ENCODE data around the gene CAMTA1. TPM values are rescaled to one million over a fixed set of nuclear protein-coding genes. Genes with fewer than 3 reads are reported as not detected.

The CAMTA1 gene
- total RNA-seq, 1 experiment from 2014 or later = 118 TPM

GRCh38 chr1:7248549-7249199 lies 463.4 kb downstream of the CAMTA1 start:
- Histone ChIP-seq H3K79me2 (ENCODE audit: low read length) (no peaks in the 10 kb centered on the region), H3K27ac (ENCODE audit: low read length) (no peak overlapping the region), H3K4me3 (ENCODE audit: low read length) (no peak overlapping the region), H3K27me3 (ENCODE audit: low read length) (no peaks in the 10 kb centered on the region), H3K4me1 (ENCODE audit: low read length) (peaks cover 4% of the 10 kb centered on the region), H4K20me1 (ENCODE audit: insufficient read depth, low read depth, low read length) (no peaks in the 10 kb centered on the region), H3K4me2 (ENCODE audit: low read depth, low read length, poor library complexity, severe bottlenecking) (no peak overlapping the region), H3K9me2 (replicated peaks; ENCODE audit: insufficient read depth, low read length) (no peaks in the 10 kb centered on the region), H3K36me3 (ENCODE audit: insufficient read depth, low read length) (no peaks in the 10 kb centered on the region), H3K9ac (ENCODE audit: low read length) (no peak overlapping the region), H2AFZ (ENCODE audit: low read length) (no peak overlapping the region), H3K9me3 (ENCODE audit: low read length) (no peaks in the 10 kb centered on the region)
- no peak for DNase-seq

- no peak overlapping the region for H3K4me3 ChIP-seq (ENCODE audit: low read length)
These were observed 464.3 kb downstream of the CAMTA1 start for GRCh38 chr1:7249516-7249915.

GRCh38 chr1:7250176-7250575 lies 464.9 kb downstream of the CAMTA1 start:
- H3K27ac ChIP-seq (ENCODE audit: low read length) = no peak overlapping the region
- no peaks in the 10 kb centered on the region for H3K9me2 ChIP-seq (replicated peaks; ENCODE audit: insufficient read depth, low read length)
- no peaks in the 10 kb centered on the region for H3K36me3 ChIP-seq (ENCODE audit: insufficient read depth, low read length)
- no peaks in the 10 kb centered on the region for H3K79me2 ChIP-seq (ENCODE audit: low read length)
- no peaks in the 10 kb centered on the region for H3K27me3 ChIP-seq (ENCODE audit: low read length)
- H3K4me3 ChIP-seq (ENCODE audit: low read length) = no peak overlapping the region
- no peak overlapping the region for H2AFZ ChIP-seq (ENCODE audit: low read length)
- H3K4me1 ChIP-seq (ENCODE audit: low read length) = peaks cover 4% of the 10 kb centered on the region
- H3K4me2 ChIP-seq (ENCODE audit: low read depth, low read length, poor library complexity, severe bottlenecking) = no peak overlapping the region
- no peak for DNase-seq
- H4K20me1 ChIP-seq (ENCODE audit: insufficient read depth, low read depth, low read length) = no peaks in the 10 kb centered on the region
- no peaks in the 10 kb centered on the region for H3K9me3 ChIP-seq (ENCODE audit: low read length)
- H3K9ac ChIP-seq (ENCODE audit: low read length) = no peak overlapping the region

More at GRCh38 chr1:7249516-7249915, 464.3 kb downstream of the CAMTA1 start:
- H2AFZ ChIP-seq (ENCODE audit: low read length) = no peak overlapping the region
- H3K4me2 ChIP-seq (ENCODE audit: low read depth, low read length, poor library complexity, severe bottlenecking) = no peak overlapping the region
- peaks cover 4% of the 10 kb centered on the region for H3K4me1 ChIP-seq (ENCODE audit: low read length)
- no peaks in the 10 kb centered on the region for H3K9me3 ChIP-seq (ENCODE audit: low read length)
- H3K9ac ChIP-seq (ENCODE audit: low read length) = no peak overlapping the region
- no peak overlapping the region for H3K27ac ChIP-seq (ENCODE audit: low read length)
- no peaks in the 10 kb centered on the region for H4K20me1 ChIP-seq (ENCODE audit: insufficient read depth, low read depth, low read length)
- H3K9me2 ChIP-seq (replicated peaks; ENCODE audit: insufficient read depth, low read length) = no peaks in the 10 kb centered on the region
- H3K79me2 ChIP-seq (ENCODE audit: low read length) = no peaks in the 10 kb centered on the region
- no peaks in the 10 kb centered on the region for H3K27me3 ChIP-seq (ENCODE audit: low read length)
- DNase-seq = no peak
- no peaks in the 10 kb centered on the region for H3K36me3 ChIP-seq (ENCODE audit: insufficient read depth, low read length)

- no peak for DNase-seq
- no peaks in the 10 kb centered on the region for H3K36me3 ChIP-seq (ENCODE audit: insufficient read depth, low read length)
- H3K4me1 ChIP-seq (ENCODE audit: low read length) = peaks cover under 1% of the 10 kb centered on the region
- no peaks in the 10 kb centered on the region for H3K9me3 ChIP-seq (ENCODE audit: low read length)
- H3K27me3 ChIP-seq (ENCODE audit: low read length) = no peaks in the 10 kb centered on the region
- H3K79me2 ChIP-seq (ENCODE audit: low read length) = no peaks in the 10 kb centered on the region
- H4K20me1 ChIP-seq (ENCODE audit: insufficient read depth, low read depth, low read length) = no peaks in the 10 kb centered on the region
- H2AFZ ChIP-seq (ENCODE audit: low read length) = no peak overlapping the region
- no peaks in the 10 kb centered on the region for H3K9me2 ChIP-seq (replicated peaks; ENCODE audit: insufficient read depth, low read length)
- H3K9ac ChIP-seq (ENCODE audit: low read length) = no peak overlapping the region
- H3K4me3 ChIP-seq (ENCODE audit: low read length) = no peak overlapping the region
- H3K4me2 ChIP-seq (ENCODE audit: low read depth, low read length, poor library complexity, severe bottlenecking) = no peak overlapping the region
- no peak overlapping the region for H3K27ac ChIP-seq (ENCODE audit: low read length)
These were observed 465.6 kb downstream of the CAMTA1 start for GRCh38 chr1:7250597-7251453.

- no peak for DNase-seq
- H3K4me3 ChIP-seq (ENCODE audit: low read length) = no peak overlapping the region
- no peaks in the 10 kb centered on the region for H3K9me2 ChIP-seq (replicated peaks; ENCODE audit: insufficient read depth, low read length)
- no peak overlapping the region for H3K4me2 ChIP-seq (ENCODE audit: low read depth, low read length, poor library complexity, severe bottlenecking)
- no peaks in the 10 kb centered on the region for H3K9me3 ChIP-seq (ENCODE audit: low read length)
- no peaks in the 10 kb centered on the region for H3K27me3 ChIP-seq (ENCODE audit: low read length)
- no peak overlapping the region for H3K27ac ChIP-seq (ENCODE audit: low read length)
- no peak overlapping the region for H2AFZ ChIP-seq (ENCODE audit: low read length)
- H3K79me2 ChIP-seq (ENCODE audit: low read length) = no peaks in the 10 kb centered on the region
- no peaks in the 10 kb centered on the region for H3K4me1 ChIP-seq (ENCODE audit: low read length)
- H3K36me3 ChIP-seq (ENCODE audit: insufficient read depth, low read length) = no peaks in the 10 kb centered on the region
- no peaks in the 10 kb centered on the region for H4K20me1 ChIP-seq (ENCODE audit: insufficient read depth, low read depth, low read length)
- H3K9ac ChIP-seq (ENCODE audit: low read length) = no peak overlapping the region
These were observed 466.2 kb downstream of the CAMTA1 start for GRCh38 chr1:7251454-7251800.

- no peak for DNase-seq
- H3K9ac ChIP-seq (ENCODE audit: low read length) = no peak overlapping the region
These were observed 467.3 kb downstream of the CAMTA1 start for GRCh38 chr1:7252411-7253117.

GRCh38 chr1:7253118-7253480 lies 467.8 kb downstream of the CAMTA1 start:
- Histone ChIP-seq H3K4me1 (ENCODE audit: low read length) (no peaks in the 10 kb centered on the region), H3K4me3 (ENCODE audit: low read length) (no peak overlapping the region), H3K79me2 (ENCODE audit: low read length) (no peaks in the 10 kb centered on the region), H3K9me3 (ENCODE audit: low read length) (no peaks in the 10 kb centered on the region), H2AFZ (ENCODE audit: low read length) (no peak overlapping the region), H3K9me2 (replicated peaks; ENCODE audit: insufficient read depth, low read length) (no peaks in the 10 kb centered on the region), H3K27ac (ENCODE audit: low read length) (no peak overlapping the region), H4K20me1 (ENCODE audit: insufficient read depth, low read depth, low read length) (no peaks in the 10 kb centered on the region), H3K9ac (ENCODE audit: low read length) (no peak overlapping the region), H3K36me3 (ENCODE audit: insufficient read depth, low read length) (no peaks in the 10 kb centered on the region), H3K27me3 (ENCODE audit: low read length) (no peaks in the 10 kb centered on the region), H3K4me2 (ENCODE audit: low read depth, low read length, poor library complexity, severe bottlenecking) (no peak overlapping the region)
- DNase-seq = no peak

More at GRCh38 chr1:7252411-7253117, 467.3 kb downstream of the CAMTA1 start:
- H3K9me3 ChIP-seq (ENCODE audit: low read length) = no peaks in the 10 kb centered on the region
- no peaks in the 10 kb centered on the region for H3K36me3 ChIP-seq (ENCODE audit: insufficient read depth, low read length)
- no peak overlapping the region for H3K4me2 ChIP-seq (ENCODE audit: low read depth, low read length, poor library complexity, severe bottlenecking)
- no peaks in the 10 kb centered on the region for H3K27me3 ChIP-seq (ENCODE audit: low read length)
- no peaks in the 10 kb centered on the region for H3K79me2 ChIP-seq (ENCODE audit: low read length)
- no peaks in the 10 kb centered on the region for H4K20me1 ChIP-seq (ENCODE audit: insufficient read depth, low read depth, low read length)
- H3K4me3 ChIP-seq (ENCODE audit: low read length) = no peak overlapping the region
- no peak overlapping the region for H2AFZ ChIP-seq (ENCODE audit: low read length)
- H3K4me1 ChIP-seq (ENCODE audit: low read length) = no peaks in the 10 kb centered on the region
- no peak overlapping the region for H3K27ac ChIP-seq (ENCODE audit: low read length)
- H3K9me2 ChIP-seq (replicated peaks; ENCODE audit: insufficient read depth, low read length) = no peaks in the 10 kb centered on the region

- no peaks in the 10 kb centered on the region for H3K36me3 ChIP-seq (ENCODE audit: insufficient read depth, low read length)
- no peak for DNase-seq
- H3K27ac ChIP-seq (ENCODE audit: low read length) = no peak overlapping the region
- H3K9me2 ChIP-seq (replicated peaks; ENCODE audit: insufficient read depth, low read length) = no peaks in the 10 kb centered on the region
- no peaks in the 10 kb centered on the region for H3K4me1 ChIP-seq (ENCODE audit: low read length)
- no peak overlapping the region for H2AFZ ChIP-seq (ENCODE audit: low read length)
- no peaks in the 10 kb centered on the region for H4K20me1 ChIP-seq (ENCODE audit: insufficient read depth, low read depth, low read length)
- no peaks in the 10 kb centered on the region for H3K27me3 ChIP-seq (ENCODE audit: low read length)
- no peak overlapping the region for H3K9ac ChIP-seq (ENCODE audit: low read length)
- no peaks in the 10 kb centered on the region for H3K79me2 ChIP-seq (ENCODE audit: low read length)
- H3K9me3 ChIP-seq (ENCODE audit: low read length) = no peaks in the 10 kb centered on the region
- H3K4me2 ChIP-seq (ENCODE audit: low read depth, low read length, poor library complexity, severe bottlenecking) = no peak overlapping the region
- H3K4me3 ChIP-seq (ENCODE audit: low read length) = no peak overlapping the region
These were observed 468.8 kb downstream of the CAMTA1 start for GRCh38 chr1:7253988-7254587.
